ENCODE results near the gene EP400. TPM values are rescaled to one million over a fixed set of nuclear protein-coding genes. Genes with fewer than 3 reads are reported as not detected.
A peak's percentile ranks its signal among the peaks of the same experiment; 100 is the strongest.
"Not testable (repeated sequence)": the region's sequence is repeated elsewhere in the genome, so short reads cannot be mapped to it uniquely, and the experiment has no call there.

The EP400 gene
- total RNA-seq, 1 donor from 2014 or later = 51.3 TPM

- peaks cover 2% of the 10 kb centered on the region for H3K4me1 Mint-ChIP-seq (ENCODE audit: unreplicated experiment)
- no peak for TF ChIP-seq CTCF (IDR thresholded peaks at IDR 0.05)
- H3K27me3 Mint-ChIP-seq (ENCODE audit: unreplicated experiment) = no peaks in the 10 kb centered on the region
- H3K36me3 Mint-ChIP-seq (ENCODE audit: unreplicated experiment) = peaks cover 23% of the 10 kb centered on the region
- peak; percentile 63 for DNase-seq (ENCODE audit: extremely low spot score, unreplicated experiment)
- no peaks in the 10 kb centered on the region for H3K9me3 Mint-ChIP-seq (ENCODE audit: unreplicated experiment)
- no peak overlapping the region for H3K4me3 Mint-ChIP-seq (ENCODE audit: unreplicated experiment)
- peak overlapping the region; percentile 31 for H3K27ac Mint-ChIP-seq (ENCODE audit: unreplicated experiment)
Measured at GRCh38 chr12:132095520-132096409, 146.0 kb downstream of the EP400 start.

DNA sequence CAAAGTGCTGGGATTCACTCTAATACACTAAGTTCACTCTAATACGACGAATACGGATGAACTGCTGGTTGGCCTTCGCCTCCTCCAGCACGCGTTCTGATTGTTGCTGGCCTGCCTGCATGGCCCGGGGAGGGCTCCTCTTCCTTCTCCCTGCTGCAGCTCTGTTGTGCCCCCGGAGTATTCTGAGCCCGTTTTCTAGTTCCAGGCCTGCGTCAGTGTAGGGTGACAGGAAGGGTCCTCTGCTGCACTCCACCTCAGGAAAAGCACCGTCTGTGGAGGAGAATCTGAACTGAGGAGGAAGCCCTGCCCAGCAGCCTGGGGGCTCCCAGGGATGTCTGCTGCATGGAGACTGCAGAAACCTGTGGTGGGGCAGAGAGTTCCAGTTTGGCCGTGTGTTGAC, 150.0 kb downstream of the EP400 start:
- TF ChIP-seq CTCF (IDR thresholded peaks at IDR 0.05) = no peak
- H3K27me3 Mint-ChIP-seq (ENCODE audit: unreplicated experiment) = no peaks in the 10 kb centered on the region
- H3K4me3 Mint-ChIP-seq (ENCODE audit: unreplicated experiment) = no peak overlapping the region
- DNase-seq (ENCODE audit: extremely low spot score, unreplicated experiment) = peak; percentile 79
- no peak overlapping the region for H3K27ac Mint-ChIP-seq (ENCODE audit: unreplicated experiment)
- H3K36me3 Mint-ChIP-seq (ENCODE audit: unreplicated experiment) = peaks cover 20% of the 10 kb centered on the region
- no peaks in the 10 kb centered on the region for H3K9me3 Mint-ChIP-seq (ENCODE audit: unreplicated experiment)
- H3K4me1 Mint-ChIP-seq (ENCODE audit: unreplicated experiment) = peaks cover 2% of the 10 kb centered on the region

DNA sequence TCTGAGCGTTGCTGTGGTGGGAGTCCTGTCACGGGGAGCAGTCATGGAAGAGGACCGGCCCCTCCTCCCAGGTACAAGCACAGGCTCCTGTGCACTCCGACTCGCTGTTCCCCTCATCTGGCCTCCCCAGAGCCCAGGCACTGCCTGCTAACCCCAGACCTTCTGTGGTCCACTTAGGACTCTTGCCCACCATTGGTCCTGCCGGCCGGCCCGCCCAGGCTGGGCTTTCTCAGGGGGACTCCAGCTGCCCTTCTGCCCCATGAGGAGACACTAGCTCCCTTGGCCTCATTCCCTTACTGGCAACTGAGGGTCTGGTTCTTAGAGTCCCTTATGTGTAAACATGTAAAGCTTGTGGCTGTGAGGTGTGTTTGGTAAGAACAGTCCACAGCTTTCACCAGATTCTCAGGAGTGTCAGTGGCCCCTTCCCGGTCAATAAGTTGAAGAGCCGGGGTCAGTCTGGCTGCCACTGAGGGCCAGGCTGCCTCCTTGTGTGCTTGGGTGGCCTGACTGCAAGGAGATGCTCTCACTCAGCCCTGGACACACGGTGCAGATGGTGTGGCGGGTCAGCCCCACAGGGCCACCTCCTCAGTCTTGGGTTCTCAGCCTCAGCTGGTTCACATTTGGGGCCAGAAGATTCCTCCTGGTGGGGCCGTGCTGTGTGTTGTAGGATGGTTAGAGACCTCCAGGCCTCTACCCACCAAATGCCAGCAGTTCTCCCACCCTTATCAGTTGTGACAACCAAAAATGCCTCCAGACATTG, 150.7 kb downstream of the EP400 start:
- H3K36me3 Mint-ChIP-seq (ENCODE audit: unreplicated experiment) = peaks cover 22% of the 10 kb centered on the region
- DNase-seq (ENCODE audit: extremely low spot score, unreplicated experiment) = peak; percentile 69
- H3K27ac Mint-ChIP-seq (ENCODE audit: unreplicated experiment) = no peak overlapping the region
- no peaks in the 10 kb centered on the region for H3K27me3 Mint-ChIP-seq (ENCODE audit: unreplicated experiment)
- H3K4me1 Mint-ChIP-seq (ENCODE audit: unreplicated experiment) = peaks cover 2% of the 10 kb centered on the region
- H3K4me3 Mint-ChIP-seq (ENCODE audit: unreplicated experiment) = no peak overlapping the region
- H3K9me3 Mint-ChIP-seq (ENCODE audit: unreplicated experiment) = no peaks in the 10 kb centered on the region
- TF ChIP-seq CTCF (IDR thresholded peaks at IDR 0.05) = no peak

GRCh38 chr12:132102297-132102696, 152.6 kb downstream of the EP400 start:
- H3K9me3 Mint-ChIP-seq (ENCODE audit: unreplicated experiment) = no peaks in the 10 kb centered on the region

DNA sequence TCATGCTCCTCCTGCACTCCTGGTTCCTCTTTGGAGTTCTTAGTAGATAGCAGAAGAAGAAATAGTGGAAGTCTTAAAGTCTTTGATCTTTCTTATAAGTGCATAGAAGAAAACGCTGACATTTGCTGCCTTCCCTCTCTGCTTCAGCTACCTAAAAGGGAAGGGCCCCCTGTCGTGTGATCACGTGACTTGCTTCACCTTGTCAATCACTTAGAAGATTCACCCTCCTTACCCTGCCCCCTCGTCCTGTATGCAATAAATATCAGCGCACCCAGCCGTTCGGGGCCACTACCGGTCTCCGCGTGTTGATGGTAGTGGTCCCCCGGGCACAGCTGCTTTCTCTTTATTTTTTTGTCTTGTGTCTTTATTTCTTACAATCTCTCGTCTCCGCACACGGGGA, 153.3 kb downstream of the EP400 start:
- not testable (repeated sequence) for H3K27me3 Mint-ChIP-seq (ENCODE audit: unreplicated experiment); H3K27ac Mint-ChIP-seq (ENCODE audit: unreplicated experiment); H3K9me3 Mint-ChIP-seq (ENCODE audit: unreplicated experiment); H3K4me3 Mint-ChIP-seq (ENCODE audit: unreplicated experiment)
- peaks cover 16% of the 10 kb centered on the region for H3K36me3 Mint-ChIP-seq (ENCODE audit: unreplicated experiment)
- H3K4me1 Mint-ChIP-seq (ENCODE audit: unreplicated experiment) = peaks cover 11% of the 10 kb centered on the region
- peak; percentile 49 for DNase-seq (ENCODE audit: extremely low spot score, unreplicated experiment)

More at GRCh38 chr12:132102297-132102696, 152.6 kb downstream of the EP400 start:
- Mint-ChIP-seq H3K36me3 (ENCODE audit: unreplicated experiment) (peaks cover 16% of the 10 kb centered on the region), H3K4me1 (ENCODE audit: unreplicated experiment) (peaks cover 6% of the 10 kb centered on the region), H3K27me3 (ENCODE audit: unreplicated experiment) (no peaks in the 10 kb centered on the region), H3K27ac (ENCODE audit: unreplicated experiment) (no peak overlapping the region), H3K4me3 (ENCODE audit: unreplicated experiment) (no peak overlapping the region)
- no peak for DNase-seq (ENCODE audit: extremely low spot score, unreplicated experiment)
- no peak for TF ChIP-seq CTCF (IDR thresholded peaks at IDR 0.05)

Measured in osteocyte (in vitro differentiated cells).